HL-60 (cell line): ENCODE data around the gene IL1RN.
A peak's percentile ranks its signal among the peaks of the same experiment; 100 is the strongest.

Experiments
- DNase-seq, 2 experiments: peaks; one replicate each; pipeline ENCODE4 v3.0.0-alpha.2; 2010 to 2020; ENCODE audit warnings: low read depth in 1 of 2, low spot score in 1 of 2
- H3K27ac ChIP-seq: fragments of 250-450 bp; sonication (Bioruptor Pico); replicated peaks from 2 replicates; pipeline ENCODE4 v1.5.1; 2020; ENCODE audit warnings: mild to moderate bottlenecking, moderate library complexity
- H3K27me3 ChIP-seq: fragments of 250-450 bp; sonication (Bioruptor Pico); 2 replicates; pipeline ENCODE4 v1.5.1; 2021; ENCODE audit warnings: mild to moderate bottlenecking, moderate library complexity; ENCODE audit not compliant: insufficient read depth, poor library complexity, severe bottlenecking
- H3K4me3 ChIP-seq: replicated peaks from 2 replicates; pipeline ENCODE4 v1.5.1; 2011; ENCODE audit warnings: mild to moderate bottlenecking, control low read depth, low read length; ENCODE audit not compliant: insufficient read depth
- GABPA ChIP-seq: IDR thresholded peaks from 2 replicates; pipeline ENCODE4 v1.6.1; 2012; ENCODE audit warnings: low read depth
- POLR2AphosphoS5 ChIP-seq: IDR thresholded peaks from 2 replicates; pipeline ENCODE4 v1.6.1; 2012; ENCODE audit warnings: low read depth
- REST ChIP-seq: IDR thresholded peaks from 2 replicates; pipeline ENCODE4 v1.6.1; 2012; ENCODE audit warnings: low read depth; ENCODE audit not compliant: insufficient replicate concordance
- SPI1 ChIP-seq: IDR thresholded peaks from 2 replicates; pipeline ENCODE4 v1.6.1; 2012; ENCODE audit warnings: low read depth, mild to moderate bottlenecking, borderline replicate concordance
- TF ChIP-seq, protein P1 (sequence below): IDR thresholded peaks from one replicate; pipeline ENCODE4 v1.5.1; 2011; ENCODE audit warnings: low read length, control low read depth, inconsistent platforms; ENCODE audit not compliant: insufficient read depth

The IL1RN gene

DNA sequence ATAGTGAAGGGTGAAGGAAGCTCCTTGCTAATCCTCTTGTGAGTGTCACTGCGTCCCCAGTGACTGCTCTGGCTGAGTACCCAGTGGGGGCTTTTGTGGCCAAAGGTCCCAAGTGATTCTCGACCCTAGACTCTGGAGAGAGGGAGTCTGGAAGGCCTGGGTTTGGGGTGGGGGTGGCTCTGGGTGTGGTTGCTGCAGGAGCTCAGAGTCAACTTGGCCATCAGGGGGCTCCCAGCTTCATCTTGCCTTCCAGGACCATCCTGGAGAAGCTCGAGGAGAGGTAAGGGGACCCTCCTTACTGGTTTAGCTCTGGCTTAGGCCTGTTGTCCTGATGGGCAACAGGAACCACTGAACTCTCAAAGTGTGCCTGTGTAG, 47.0 kb downstream of the IL1RN start:
- no peak for TF ChIP-seq REST
- no peak for TF ChIP-seq GABPA
- no peak for TF ChIP-seq SPI1
- TF ChIP-seq POLR2AphosphoS5 = no peak
- TF ChIP-seq, protein P1, sequence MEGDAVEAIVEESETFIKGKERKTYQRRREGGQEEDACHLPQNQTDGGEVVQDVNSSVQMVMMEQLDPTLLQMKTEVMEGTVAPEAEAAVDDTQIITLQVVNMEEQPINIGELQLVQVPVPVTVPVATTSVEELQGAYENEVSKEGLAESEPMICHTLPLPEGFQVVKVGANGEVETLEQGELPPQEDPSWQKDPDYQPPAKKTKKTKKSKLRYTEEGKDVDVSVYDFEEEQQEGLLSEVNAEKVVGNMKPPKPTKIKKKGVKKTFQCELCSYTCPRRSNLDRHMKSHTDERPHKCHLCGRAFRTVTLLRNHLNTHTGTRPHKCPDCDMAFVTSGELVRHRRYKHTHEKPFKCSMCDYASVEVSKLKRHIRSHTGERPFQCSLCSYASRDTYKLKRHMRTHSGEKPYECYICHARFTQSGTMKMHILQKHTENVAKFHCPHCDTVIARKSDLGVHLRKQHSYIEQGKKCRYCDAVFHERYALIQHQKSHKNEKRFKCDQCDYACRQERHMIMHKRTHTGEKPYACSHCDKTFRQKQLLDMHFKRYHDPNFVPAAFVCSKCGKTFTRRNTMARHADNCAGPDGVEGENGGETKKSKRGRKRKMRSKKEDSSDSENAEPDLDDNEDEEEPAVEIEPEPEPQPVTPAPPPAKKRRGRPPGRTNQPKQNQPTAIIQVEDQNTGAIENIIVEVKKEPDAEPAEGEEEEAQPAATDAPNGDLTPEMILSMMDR = no peak
- no peaks in the 10 kb centered on the region for H3K27me3 ChIP-seq
- peak overlapping the region; percentile 88 for H3K27ac ChIP-seq
- H3K4me3 ChIP-seq = peak overlapping the region; percentile 85
- peak in 1 of 2 experiments; percentile 20 for DNase-seq

DNA sequence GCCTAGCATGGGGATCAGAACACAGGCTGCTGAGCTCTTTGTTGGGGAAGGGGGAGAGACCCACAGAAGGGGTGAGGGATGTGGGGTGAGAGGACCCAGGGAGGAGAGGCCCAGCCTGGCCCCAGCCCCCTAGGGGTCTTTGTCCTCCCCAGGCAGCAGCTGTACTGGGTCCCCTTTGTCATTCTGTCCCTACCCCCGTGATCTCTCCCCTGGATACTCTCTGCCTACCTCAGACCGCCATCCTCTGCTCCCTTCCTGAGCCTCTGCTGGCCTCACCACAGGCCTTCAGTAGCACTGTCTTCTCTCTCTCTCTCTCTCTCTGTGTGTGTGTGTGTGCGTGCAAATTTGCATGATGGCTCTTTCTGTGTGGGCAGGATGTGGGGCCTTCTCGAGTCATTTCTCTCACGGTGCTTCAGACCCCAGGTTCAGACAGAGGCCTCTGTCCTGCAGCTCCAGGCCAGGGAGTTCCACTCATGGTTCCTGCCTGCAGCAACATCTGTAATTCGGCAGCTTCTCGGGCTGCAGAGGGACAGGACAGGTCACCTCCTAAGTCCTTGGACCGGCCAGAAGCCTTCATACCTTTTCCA, 47.7 kb downstream of the IL1RN start:
- Histone ChIP-seq H3K4me3 (peak overlapping the region; percentile 85), H3K27ac (peak overlapping the region; percentile 88), H3K27me3 (no peaks in the 10 kb centered on the region)
- TF ChIP-seq REST (no peak), GABPA (no peak), SPI1 (no peak), POLR2AphosphoS5 (no peak)
- TF ChIP-seq, protein P1 = no peak
- peak in 1 of 2 experiments; percentile 30 for DNase-seq

- Histone ChIP-seq H3K27ac (peak overlapping the region; percentile 88), H3K27me3 (no peaks in the 10 kb centered on the region), H3K4me3 (peak overlapping the region; percentile 85)
- no peak for TF ChIP-seq GABPA
- no peak for TF ChIP-seq SPI1
- TF ChIP-seq, protein P1 = no peak
- no peak for TF ChIP-seq POLR2AphosphoS5
- no peak for TF ChIP-seq REST
- DNase-seq = no peak
Measured at GRCh38 chr2:113175736-113176695, 48.6 kb downstream of the IL1RN start.
